ENCODE results near the gene TAAR9.

DNA sequence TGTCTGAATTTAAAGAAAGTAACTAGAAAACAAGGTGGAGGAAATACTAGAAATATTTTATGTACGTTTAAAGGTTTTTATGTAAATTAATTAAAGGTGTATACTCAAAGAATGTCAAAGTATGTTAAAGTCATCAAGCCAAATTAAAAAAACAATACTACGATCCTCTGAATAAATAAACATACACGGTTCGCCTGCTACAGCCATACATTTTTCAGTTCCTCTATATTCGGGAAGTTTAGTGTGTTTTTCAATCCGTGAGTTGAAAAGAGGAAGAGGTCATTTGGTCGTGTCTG is 25.8 kb upstream of the TAAR9 start:
- TF ChIP-seq, protein P1, sequence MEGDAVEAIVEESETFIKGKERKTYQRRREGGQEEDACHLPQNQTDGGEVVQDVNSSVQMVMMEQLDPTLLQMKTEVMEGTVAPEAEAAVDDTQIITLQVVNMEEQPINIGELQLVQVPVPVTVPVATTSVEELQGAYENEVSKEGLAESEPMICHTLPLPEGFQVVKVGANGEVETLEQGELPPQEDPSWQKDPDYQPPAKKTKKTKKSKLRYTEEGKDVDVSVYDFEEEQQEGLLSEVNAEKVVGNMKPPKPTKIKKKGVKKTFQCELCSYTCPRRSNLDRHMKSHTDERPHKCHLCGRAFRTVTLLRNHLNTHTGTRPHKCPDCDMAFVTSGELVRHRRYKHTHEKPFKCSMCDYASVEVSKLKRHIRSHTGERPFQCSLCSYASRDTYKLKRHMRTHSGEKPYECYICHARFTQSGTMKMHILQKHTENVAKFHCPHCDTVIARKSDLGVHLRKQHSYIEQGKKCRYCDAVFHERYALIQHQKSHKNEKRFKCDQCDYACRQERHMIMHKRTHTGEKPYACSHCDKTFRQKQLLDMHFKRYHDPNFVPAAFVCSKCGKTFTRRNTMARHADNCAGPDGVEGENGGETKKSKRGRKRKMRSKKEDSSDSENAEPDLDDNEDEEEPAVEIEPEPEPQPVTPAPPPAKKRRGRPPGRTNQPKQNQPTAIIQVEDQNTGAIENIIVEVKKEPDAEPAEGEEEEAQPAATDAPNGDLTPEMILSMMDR (IDR thresholded peaks at IDR 0.05), result no peak
- no peak for TF ChIP-seq EP300 (IDR thresholded peaks at IDR 0.05)
- TF ChIP-seq POLR2A (IDR thresholded peaks at IDR 0.05; ENCODE audit: low read depth), result no peak

All from esophagus muscularis mucosa (tissue), 4 donors.